Measurements from ENCODE around the gene PREX1.

PREX1 gene

GRCh38 chr20:48774696-48775095, 53.1 kb downstream of the PREX1 start:
- ChIA-PET POLR2A (ENCODE audit: low non-redundant PET) (no interaction called here), CTCF (interaction anchor here (0.7 kb wide), 1 partner anchor 48 kb away, joined by 3 read pairs; no protein-coding TSS in a partner anchor)
- no peak for DNase-seq (ENCODE audit: low spot score)
- H3K27ac ChIP-seq: no peak overlapping the region
- no peak for TF ChIP-seq CTCF (conservative IDR thresholded peaks at IDR 0.05; ENCODE audit: low read depth)

- DNase-seq (ENCODE audit: low spot score): no peak
- no peak overlapping the region for H3K27ac ChIP-seq
- no peak for TF ChIP-seq CTCF (conservative IDR thresholded peaks at IDR 0.05; ENCODE audit: low read depth)
- ChIA-PET CTCF (interaction anchor here (0.6 to 1.0 kb wide), 3 partner anchors 15 to 48 kb away, joined by 3 to 4 read pairs (median 3); no protein-coding TSS in a partner anchor), POLR2A (ENCODE audit: low non-redundant PET) (no interaction called here)
These were observed 53.9 kb downstream of the PREX1 start for GRCh38 chr20:48773837-48774418.

GRCh38 chr20:48772183-48772976, 55.4 kb downstream of the PREX1 start:
- H3K27ac ChIP-seq: no peak overlapping the region
- ChIA-PET CTCF (interaction anchor here (0.6 to 1.1 kb wide), 3 partner anchors 9 to 191 kb away, joined by 3 to 4 read pairs (median 4); no protein-coding TSS in a partner anchor), POLR2A (ENCODE audit: low non-redundant PET) (no interaction called here)
- no peak for DNase-seq (ENCODE audit: low spot score)
- TF ChIP-seq CTCF (conservative IDR thresholded peaks at IDR 0.05; ENCODE audit: low read depth): no peak

- TF ChIP-seq CTCF (conservative IDR thresholded peaks at IDR 0.05; ENCODE audit: low read depth): no peak
- no peak for DNase-seq (ENCODE audit: low spot score)
- POLR2A ChIA-PET (ENCODE audit: low non-redundant PET): no interaction called here
- CTCF ChIA-PET: interaction anchor here (1.1 kb wide), 1 partner anchor 151 kb away, joined by 4 read pairs; no protein-coding TSS in a partner anchor
- no peak overlapping the region for H3K27ac ChIP-seq
These were observed 56.3 kb downstream of the PREX1 start for GRCh38 chr20:48771542-48771941.

- H3K27ac ChIP-seq: no peak overlapping the region
- no peak for TF ChIP-seq CTCF (conservative IDR thresholded peaks at IDR 0.05; ENCODE audit: low read depth)
- POLR2A ChIA-PET (ENCODE audit: low non-redundant PET): no interaction called here
- CTCF ChIA-PET: no interaction called here
- DNase-seq (ENCODE audit: low spot score): no peak
These were observed 56.9 kb downstream of the PREX1 start for GRCh38 chr20:48770700-48771442.
